Activated naive CD4-positive, alpha-beta T cell treated with anti-CD3 and anti-CD28 coated beads for 36 hours (primary cell): Measurements from ENCODE around the gene MBNL3. TPM values are rescaled to one million over a fixed set of nuclear protein-coding genes. Genes with fewer than 3 reads are reported as not detected.

Source experiments
- CTCF ChIA-PET: fragments of 350-600 bp; sonication (Branson Sonifier 250); formaldehyde crosslinking; loops from one replicate; lab custom pipeline; 2021; ENCODE audit warnings: antibody characterized with exemption; lab: Charles Lee
- DNase-seq: peaks from one replicate; pipeline ENCODE4 v3.0.0-alpha.2; 2020
- H3K27ac Mint-ChIP-seq: one replicate; pipeline ENCODE4 v1.8.0; 2021; ENCODE audit warnings: mild to moderate bottlenecking, mixed read lengths
- H3K27me3 Mint-ChIP-seq: one replicate; pipeline ENCODE4 v1.8.0; 2021; ENCODE audit warnings: low read depth, mixed read lengths
- H3K36me3 Mint-ChIP-seq: one replicate; pipeline ENCODE4 v1.8.0; 2021; ENCODE audit warnings: low read depth, mixed read lengths
- H3K4me1 Mint-ChIP-seq: one replicate; pipeline ENCODE4 v1.8.0; 2021; ENCODE audit warnings: low read depth, mixed read lengths
- H3K4me3 Mint-ChIP-seq: one replicate; pipeline ENCODE4 v1.8.0; 2021; ENCODE audit warnings: mild to moderate bottlenecking, moderate library complexity, mixed read lengths
- H3K9me3 Mint-ChIP-seq: one replicate; pipeline ENCODE4 v1.8.0; 2021; ENCODE audit warnings: mixed read lengths
- intact Hi-C: fragments of 100-400 bp; cut with micrococcal nuclease; formaldehyde crosslinking; loops from one replicate; pipeline ENCODE4 v1.15.1; 2023
- total RNA-seq, 2 experiments: library from RNA; stranded (reverse); gene quantifications; one replicate each; pipeline ENCODE4 v1.2.3, GENCODE V29; 2021

The MBNL3 gene
- total RNA-seq, 2 experiments from 2014 or later, result 14.2 to 15.8 TPM

DNA sequence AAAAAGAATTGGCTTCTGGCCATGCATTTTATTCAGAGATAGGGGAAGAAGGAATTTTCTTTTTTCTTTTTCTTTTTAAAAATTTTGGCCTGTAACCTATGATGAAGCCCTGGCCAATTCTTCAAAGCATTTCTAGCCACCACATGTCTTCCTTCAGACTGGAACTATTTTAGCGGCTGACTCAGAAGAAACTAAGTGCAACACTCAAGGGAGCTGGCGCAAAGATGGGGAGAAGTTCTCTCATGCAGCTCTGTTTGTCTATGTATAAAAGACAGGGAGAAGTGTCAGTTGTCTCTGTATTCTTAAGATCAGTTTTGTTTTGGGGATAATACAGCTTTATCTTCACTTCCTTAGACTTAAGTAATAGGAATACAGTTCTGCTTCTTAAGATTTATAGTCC, 46.1 kb downstream of the MBNL3 start:
- intact Hi-C loops, result no loop called here
- Mint-ChIP-seq H3K4me3 (no peak overlapping the region), H3K27me3 (no peaks in the 10 kb centered on the region), H3K4me1 (peaks cover 2% of the 10 kb centered on the region), H3K36me3 (peaks cover 1% of the 10 kb centered on the region), H3K27ac (no peak overlapping the region), H3K9me3 (peaks cover 7% of the 10 kb centered on the region)
- no peak for DNase-seq
- CTCF ChIA-PET, result no interaction called here

DNA sequence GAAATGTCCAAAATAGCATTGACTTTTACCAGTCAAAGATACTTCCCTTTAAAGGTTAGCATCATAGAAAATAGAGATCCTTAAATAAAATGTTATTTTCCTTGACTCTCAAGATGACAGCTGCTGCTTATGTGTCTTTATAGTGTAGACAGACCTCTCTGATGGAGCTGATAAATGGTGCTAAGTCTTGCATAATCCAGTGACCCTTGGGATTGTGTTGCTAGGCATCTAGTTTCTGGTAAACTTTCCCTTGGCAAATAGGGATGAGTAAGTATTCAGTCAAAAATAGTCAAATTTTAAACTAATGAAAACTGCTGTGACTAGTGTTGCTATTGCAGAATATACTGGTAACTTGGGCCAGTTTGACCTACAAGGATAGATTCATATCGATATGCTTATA, 53.6 kb downstream of the MBNL3 start:
- Mint-ChIP-seq H3K4me1 (peaks cover 2% of the 10 kb centered on the region), H3K27ac (no peak overlapping the region), H3K27me3 (no peaks in the 10 kb centered on the region), H3K36me3 (peaks cover 7% of the 10 kb centered on the region), H3K9me3 (no peaks in the 10 kb centered on the region), H3K4me3 (no peak overlapping the region)
- intact Hi-C loops, result no loop called here
- CTCF ChIA-PET, result no interaction called here
- no peak for DNase-seq

DNA sequence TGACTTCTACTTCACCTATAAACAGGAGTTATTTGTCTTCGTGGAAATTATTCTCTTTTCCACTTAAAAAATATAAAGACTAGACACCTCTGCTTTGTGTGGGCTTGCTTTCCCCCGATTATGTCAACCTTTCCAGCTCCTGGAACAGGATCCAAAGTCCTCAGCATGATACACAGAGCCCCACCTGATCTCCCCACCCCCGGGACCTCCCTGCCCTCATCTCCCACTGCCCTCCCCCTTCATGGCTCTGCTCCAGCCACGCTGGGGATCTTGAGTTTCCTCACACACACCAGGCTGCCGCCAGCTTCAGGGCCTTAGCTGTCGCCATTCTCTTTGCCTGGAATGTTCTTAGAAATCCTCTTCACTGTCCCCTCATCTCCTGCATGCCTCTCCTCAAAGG, 55.3 kb downstream of the MBNL3 start:
- DNase-seq, result no peak
- CTCF ChIA-PET, result no interaction called here
- H3K9me3 Mint-ChIP-seq, result no peaks in the 10 kb centered on the region
- intact Hi-C loops, result no loop called here
- H3K4me1 Mint-ChIP-seq, result peaks cover 3% of the 10 kb centered on the region
- H3K4me3 Mint-ChIP-seq, result no peak overlapping the region
- H3K27ac Mint-ChIP-seq, result no peak overlapping the region
- H3K27me3 Mint-ChIP-seq, result no peaks in the 10 kb centered on the region
- H3K36me3 Mint-ChIP-seq, result peaks cover 7% of the 10 kb centered on the region

DNA sequence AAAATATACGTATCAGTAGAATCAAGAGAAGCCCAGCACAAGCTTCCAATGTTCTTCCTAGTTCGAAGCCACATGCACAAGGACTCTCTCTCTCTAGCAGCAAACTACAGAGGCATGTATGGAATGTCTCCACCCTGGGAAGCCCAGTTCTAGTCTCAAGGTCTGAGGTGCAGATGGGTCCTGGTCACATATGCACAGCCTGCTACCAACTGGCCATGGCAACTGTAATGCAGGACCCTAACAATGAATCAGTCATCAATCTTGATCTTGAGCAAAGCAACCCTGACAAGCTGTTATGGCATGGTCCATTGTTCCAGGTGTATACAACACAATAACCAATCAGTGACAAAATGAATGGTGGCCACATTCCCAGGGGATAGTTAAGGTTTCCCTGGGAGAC, 55.8 kb downstream of the MBNL3 start:
- Mint-ChIP-seq H3K36me3 (peaks cover 7% of the 10 kb centered on the region), H3K4me1 (peaks cover 3% of the 10 kb centered on the region), H3K4me3 (no peak overlapping the region), H3K27ac (no peak overlapping the region), H3K9me3 (no peaks in the 10 kb centered on the region), H3K27me3 (no peaks in the 10 kb centered on the region)
- CTCF ChIA-PET, result no interaction called here
- intact Hi-C loops, result no loop called here
- DNase-seq, result no peak

DNA sequence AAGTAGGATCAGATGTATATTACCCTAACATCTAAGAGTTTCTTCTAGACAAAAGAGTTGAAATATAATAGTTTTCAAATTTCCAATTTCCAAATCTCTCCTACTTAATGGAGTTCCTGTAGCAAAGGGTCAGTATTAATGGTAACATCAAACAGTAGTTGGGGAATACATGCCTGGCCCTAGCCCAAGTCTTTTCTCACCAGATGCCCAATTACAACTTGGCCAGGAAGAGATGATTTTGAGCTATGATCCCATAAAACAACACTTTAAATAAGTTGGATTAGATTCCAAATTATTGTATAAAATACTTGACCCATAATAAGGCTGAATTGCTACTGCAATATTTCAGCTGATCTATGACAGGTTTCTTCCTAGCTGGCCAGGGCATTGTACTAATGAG, 59.9 kb downstream of the MBNL3 start:
- Mint-ChIP-seq H3K4me1 (peaks cover 14% of the 10 kb centered on the region), H3K4me3 (no peak overlapping the region), H3K36me3 (no peaks in the 10 kb centered on the region), H3K27ac (no peak overlapping the region), H3K9me3 (no peaks in the 10 kb centered on the region), H3K27me3 (no peaks in the 10 kb centered on the region)
- intact Hi-C loops, result no loop called here
- no peak for DNase-seq
- CTCF ChIA-PET, result no interaction called here

DNA sequence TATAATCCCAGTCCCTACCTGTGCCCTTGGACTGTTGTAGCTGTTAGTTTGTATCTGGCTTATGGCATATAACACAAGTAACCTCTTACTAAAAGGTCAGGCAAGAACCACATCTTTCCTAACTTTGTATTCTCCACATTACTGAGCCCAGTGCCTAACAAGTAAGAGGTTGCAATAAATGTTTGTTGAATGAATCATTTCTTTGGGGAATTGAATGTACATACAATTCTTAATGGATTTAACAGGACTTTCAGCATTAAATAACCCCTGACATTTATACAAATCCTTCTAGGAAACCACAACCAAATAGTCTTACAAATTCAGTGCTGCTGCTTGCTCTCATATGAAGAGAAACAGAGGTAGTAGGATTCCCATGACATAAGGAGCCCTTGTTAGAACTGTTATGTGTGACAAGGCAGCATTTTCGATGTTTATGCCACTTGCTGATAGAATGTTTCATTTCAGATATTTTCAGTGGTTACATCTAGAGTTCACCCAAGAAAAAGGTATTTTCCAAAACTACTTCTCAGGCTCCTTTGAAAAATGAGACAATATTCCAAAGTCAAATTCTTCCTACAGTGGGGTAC, 62.0 kb downstream of the MBNL3 start:
- Mint-ChIP-seq H3K36me3 (no peaks in the 10 kb centered on the region), H3K27ac (no peak overlapping the region), H3K9me3 (no peaks in the 10 kb centered on the region), H3K27me3 (no peaks in the 10 kb centered on the region), H3K4me1 (peaks cover 14% of the 10 kb centered on the region), H3K4me3 (no peak overlapping the region)
- no peak for DNase-seq
- CTCF ChIA-PET, result interaction anchor here (0.6 kb wide), 1 partner anchor 72 kb away, joined by 3 read pairs; no protein-coding TSS in a partner anchor
- intact Hi-C loops, result no loop called here

DNA sequence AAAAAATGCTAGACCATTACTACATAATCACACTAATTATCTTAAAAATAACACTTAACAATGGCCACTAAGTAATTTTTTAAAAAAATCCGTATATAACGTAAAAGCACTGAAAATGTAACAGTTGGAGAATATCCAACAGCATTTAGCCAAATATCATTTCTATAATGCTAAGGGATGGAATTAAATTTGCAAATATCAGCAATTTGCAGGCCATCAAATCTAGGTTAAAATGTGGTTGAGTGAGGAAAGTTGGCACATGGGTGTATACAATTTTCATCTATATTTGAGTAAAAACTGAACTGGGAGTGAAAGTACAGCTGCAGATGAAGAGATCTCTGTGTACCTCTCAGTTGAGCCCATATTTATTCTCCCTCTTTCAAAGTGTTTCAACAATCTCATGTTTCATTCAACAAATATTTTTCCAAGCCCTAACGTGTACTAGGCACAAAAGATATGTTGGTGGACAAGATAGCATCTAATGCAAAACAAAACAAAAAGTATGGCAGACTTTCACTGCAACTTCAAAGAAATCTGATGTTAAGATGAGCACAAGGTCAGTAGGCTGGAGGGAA, 63.0 kb downstream of the MBNL3 start:
- Mint-ChIP-seq H3K4me3 (no peak overlapping the region), H3K9me3 (no peaks in the 10 kb centered on the region), H3K36me3 (no peaks in the 10 kb centered on the region), H3K27me3 (no peaks in the 10 kb centered on the region), H3K4me1 (peaks cover 14% of the 10 kb centered on the region), H3K27ac (no peak overlapping the region)
- CTCF ChIA-PET, result interaction anchor here (0.6 kb wide), 1 partner anchor 39 kb away, joined by 3 read pairs; no protein-coding TSS in a partner anchor
- no peak for DNase-seq
- intact Hi-C loops, result no loop called here

DNA sequence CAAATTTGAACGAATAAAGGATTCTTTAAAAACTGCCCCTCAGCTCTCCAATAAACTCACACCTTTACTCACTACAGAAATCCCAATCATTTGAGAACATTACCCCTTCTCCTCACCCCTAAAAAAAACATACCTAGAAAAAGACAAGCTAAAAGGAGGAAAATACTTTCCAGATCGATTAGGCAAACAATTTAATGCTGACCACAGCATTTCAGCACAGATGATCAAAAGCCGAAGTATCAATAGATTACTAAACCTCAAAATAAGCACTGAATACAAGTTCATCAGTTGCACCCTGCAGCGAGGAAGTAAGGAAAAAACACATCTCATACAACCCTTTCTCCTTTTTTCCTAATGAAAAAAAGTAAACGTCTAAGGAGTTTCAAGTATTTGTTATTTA, 65.5 kb downstream of the MBNL3 start:
- no peak for DNase-seq
- Mint-ChIP-seq H3K27me3 (no peaks in the 10 kb centered on the region), H3K27ac (no peak overlapping the region), H3K9me3 (no peaks in the 10 kb centered on the region), H3K4me1 (peaks cover 11% of the 10 kb centered on the region), H3K36me3 (peaks cover 3% of the 10 kb centered on the region), H3K4me3 (no peak overlapping the region)
- CTCF ChIA-PET, result no interaction called here
- intact Hi-C loops, result no loop called here

DNA sequence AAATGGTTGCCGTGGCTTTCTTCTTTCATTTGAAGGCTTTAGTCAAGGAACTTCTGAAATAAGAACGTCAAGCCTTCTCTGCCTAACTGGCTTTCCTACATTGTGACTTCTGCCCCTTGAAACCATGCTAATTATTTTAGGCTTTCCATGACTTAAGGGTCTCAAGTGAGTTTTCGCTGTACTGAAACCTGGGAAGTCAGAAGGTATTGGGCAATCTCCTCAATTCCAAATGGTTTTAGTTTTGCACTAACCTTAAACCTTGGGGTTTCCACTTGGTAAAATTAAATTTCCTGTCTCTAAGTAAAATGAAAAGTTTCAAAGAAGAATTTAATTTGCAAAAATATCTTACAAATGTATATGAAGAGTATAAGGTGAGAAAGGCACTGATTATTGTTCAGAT, 73.8 kb downstream of the MBNL3 start:
- intact Hi-C loops, result no loop called here
- Mint-ChIP-seq H3K36me3 (peaks cover under 1% of the 10 kb centered on the region), H3K4me3 (no peak overlapping the region)

DNA sequence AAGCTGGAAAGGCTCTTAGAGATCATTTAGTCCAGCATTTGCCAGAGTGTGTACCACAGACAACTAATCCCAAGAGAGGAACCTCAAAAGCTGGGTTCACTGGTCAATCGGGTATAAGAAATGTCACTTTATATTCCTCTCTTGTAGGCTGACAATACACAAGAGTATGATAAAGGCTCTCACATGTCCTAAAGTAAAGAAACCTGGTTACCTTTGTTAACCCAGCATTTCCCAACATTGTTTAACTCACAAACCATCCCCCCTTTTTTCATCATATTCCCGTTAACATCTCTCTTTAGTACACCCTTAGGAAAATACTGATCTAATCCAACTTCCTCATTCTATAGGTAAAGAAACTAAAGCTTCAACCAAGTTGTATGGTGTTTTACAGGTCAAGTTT, 74.4 kb downstream of the MBNL3 start:
- Mint-ChIP-seq H3K36me3 (no peaks in the 10 kb centered on the region), H3K27ac (no peak overlapping the region), H3K4me1 (peaks cover 10% of the 10 kb centered on the region), H3K27me3 (no peaks in the 10 kb centered on the region), H3K4me3 (no peak overlapping the region), H3K9me3 (no peaks in the 10 kb centered on the region)
- intact Hi-C loops, result no loop called here
- DNase-seq, result no peak
- CTCF ChIA-PET, result no interaction called here

More for the DNA sequence above, 73.8 kb downstream of the MBNL3 start:
- H3K9me3 Mint-ChIP-seq, result no peaks in the 10 kb centered on the region
- H3K4me1 Mint-ChIP-seq, result peaks cover 4% of the 10 kb centered on the region
- DNase-seq, result no peak
- CTCF ChIA-PET, result no interaction called here
- no peak overlapping the region for H3K27ac Mint-ChIP-seq
- no peaks in the 10 kb centered on the region for H3K27me3 Mint-ChIP-seq

DNA sequence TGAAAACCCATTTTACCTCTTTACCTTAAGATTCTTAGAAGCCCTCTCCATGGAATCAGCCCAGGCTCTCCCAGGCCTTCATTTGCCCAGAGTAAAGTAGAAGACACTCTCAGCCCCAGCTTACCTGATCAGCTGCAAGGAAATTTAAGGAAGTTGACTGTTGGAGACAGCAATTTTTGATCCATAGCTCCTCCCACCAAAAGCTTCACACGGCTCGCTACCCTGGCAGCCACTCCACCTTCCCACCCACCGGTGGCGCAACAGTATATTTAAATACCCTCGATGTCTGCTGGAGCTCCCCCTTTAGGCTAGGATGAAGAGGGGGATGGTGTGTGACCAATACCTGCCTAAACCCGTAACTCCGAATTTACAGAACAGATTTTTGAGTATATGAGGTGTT, 75.4 kb downstream of the MBNL3 start:
- CTCF ChIA-PET, result interaction anchor here (1.3 kb wide), 1 partner anchor 20 kb away, joined by 5 read pairs; no protein-coding TSS in a partner anchor
- Mint-ChIP-seq H3K9me3 (no peaks in the 10 kb centered on the region), H3K4me1 (peaks cover 11% of the 10 kb centered on the region), H3K27ac (no peak overlapping the region), H3K4me3 (no peak overlapping the region), H3K27me3 (no peaks in the 10 kb centered on the region), H3K36me3 (no peaks in the 10 kb centered on the region)
- DNase-seq, result no peak
- intact Hi-C loops, result no loop called here

DNA sequence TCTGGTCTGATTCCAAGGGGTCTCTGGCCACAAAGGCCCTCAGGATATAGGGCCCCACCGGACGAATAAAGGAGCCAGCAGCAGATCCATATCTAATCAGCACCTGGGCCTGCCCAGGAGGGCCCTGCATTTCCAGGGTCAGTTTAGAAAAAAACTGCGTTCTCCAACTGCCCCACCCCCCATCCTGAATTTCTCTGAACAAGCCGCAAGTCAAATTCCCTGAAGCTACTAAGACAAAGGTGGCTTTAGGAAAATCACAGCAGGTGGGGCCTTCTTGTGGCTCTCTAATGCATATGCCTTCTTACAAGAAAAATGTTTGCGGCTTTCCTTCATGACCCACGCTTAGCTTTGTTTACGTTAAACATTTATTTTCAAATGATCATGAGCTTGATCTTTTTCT, 76.6 kb downstream of the MBNL3 start:
- Mint-ChIP-seq H3K27me3 (no peaks in the 10 kb centered on the region), H3K4me1 (peaks cover 11% of the 10 kb centered on the region), H3K36me3 (no peaks in the 10 kb centered on the region), H3K27ac (no peak overlapping the region), H3K4me3 (no peak overlapping the region), H3K9me3 (no peaks in the 10 kb centered on the region)
- intact Hi-C loops, result no loop called here
- CTCF ChIA-PET, result interaction anchor here (1.3 kb wide), 1 partner anchor 19 kb away, joined by 5 read pairs; no protein-coding TSS in a partner anchor
- DNase-seq, result no peak

DNA sequence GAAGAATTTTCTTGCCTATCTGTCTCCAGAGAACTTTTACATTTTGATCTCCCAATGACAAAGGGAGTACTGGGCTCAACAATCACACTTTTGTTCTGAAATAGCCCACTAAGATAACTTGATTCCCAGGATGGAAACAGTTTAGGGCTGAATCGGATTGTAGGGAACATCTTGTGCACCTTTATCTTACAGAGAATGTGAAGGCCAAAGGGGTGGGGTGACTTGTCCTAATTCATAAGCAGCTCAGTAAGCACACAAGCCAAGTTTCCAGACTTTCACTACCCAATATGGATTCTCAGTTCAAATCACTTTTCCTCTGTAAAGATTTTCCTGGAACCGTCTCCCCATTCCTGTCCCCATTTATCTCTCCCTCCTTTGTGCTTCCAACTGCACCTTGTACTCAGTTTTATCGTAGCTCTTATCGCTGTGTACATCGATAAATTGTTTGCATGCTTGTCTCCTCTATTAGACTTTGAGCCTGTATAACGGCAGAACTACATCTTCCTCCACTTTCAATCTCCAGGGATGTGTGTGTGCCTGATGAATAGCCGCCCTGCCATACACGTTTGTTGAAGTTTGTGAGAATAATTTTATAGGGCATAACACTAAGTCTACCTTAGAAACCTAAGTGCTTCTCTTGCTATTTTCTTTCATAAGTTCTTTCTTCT, 77.4 kb downstream of the MBNL3 start:
- Mint-ChIP-seq H3K36me3 (no peaks in the 10 kb centered on the region), H3K4me3 (no peak overlapping the region), H3K27me3 (no peaks in the 10 kb centered on the region), H3K9me3 (no peaks in the 10 kb centered on the region), H3K4me1 (peaks cover 11% of the 10 kb centered on the region), H3K27ac (no peak overlapping the region)
- no peak for DNase-seq
- intact Hi-C loops, result no loop called here
- CTCF ChIA-PET, result no interaction called here
